Germinal center (tissue), 1 donor: ENCODE data around the gene DNER.
"Not testable (repeated sequence)": the region's sequence is repeated elsewhere in the genome, so short reads cannot be mapped to it uniquely, and the experiment has no call there.

Source experiments
- DNase-seq: peaks from one replicate; pipeline ENCODE4 v3.0.0; 2012; ENCODE audit warnings: mixed read lengths, low spot score

Gene DNER

DNA sequence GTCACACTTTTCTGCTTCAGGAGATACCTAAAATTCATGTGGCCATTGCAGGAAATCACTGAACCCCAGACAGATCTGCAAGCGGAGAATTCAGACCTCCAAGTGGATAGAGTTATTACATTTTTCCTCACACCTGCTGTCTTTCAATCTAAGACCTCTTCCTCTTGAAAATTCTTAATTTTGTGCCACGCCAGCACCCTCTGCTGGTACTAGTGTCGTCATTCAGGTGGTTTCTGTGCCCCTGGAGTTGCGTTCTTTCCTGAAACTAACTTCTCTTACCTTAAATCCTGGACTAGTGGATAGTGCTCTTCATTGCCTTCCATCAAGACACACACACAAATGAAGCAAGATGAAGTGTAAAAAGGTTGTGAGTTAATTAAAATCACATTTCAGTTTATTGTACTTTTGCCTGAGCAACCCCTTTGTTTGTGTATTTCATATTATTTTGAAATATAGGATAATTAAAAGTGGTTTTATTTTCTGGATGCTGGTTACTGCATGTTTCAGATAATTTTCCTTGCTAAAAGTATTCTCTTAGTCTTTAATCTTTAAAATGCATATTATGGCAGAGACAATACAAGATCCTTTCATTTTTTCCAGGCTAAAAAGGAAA lies 1.6 kb upstream of the DNER start:
- DNase-seq, result peak; percentile 41

DNA sequence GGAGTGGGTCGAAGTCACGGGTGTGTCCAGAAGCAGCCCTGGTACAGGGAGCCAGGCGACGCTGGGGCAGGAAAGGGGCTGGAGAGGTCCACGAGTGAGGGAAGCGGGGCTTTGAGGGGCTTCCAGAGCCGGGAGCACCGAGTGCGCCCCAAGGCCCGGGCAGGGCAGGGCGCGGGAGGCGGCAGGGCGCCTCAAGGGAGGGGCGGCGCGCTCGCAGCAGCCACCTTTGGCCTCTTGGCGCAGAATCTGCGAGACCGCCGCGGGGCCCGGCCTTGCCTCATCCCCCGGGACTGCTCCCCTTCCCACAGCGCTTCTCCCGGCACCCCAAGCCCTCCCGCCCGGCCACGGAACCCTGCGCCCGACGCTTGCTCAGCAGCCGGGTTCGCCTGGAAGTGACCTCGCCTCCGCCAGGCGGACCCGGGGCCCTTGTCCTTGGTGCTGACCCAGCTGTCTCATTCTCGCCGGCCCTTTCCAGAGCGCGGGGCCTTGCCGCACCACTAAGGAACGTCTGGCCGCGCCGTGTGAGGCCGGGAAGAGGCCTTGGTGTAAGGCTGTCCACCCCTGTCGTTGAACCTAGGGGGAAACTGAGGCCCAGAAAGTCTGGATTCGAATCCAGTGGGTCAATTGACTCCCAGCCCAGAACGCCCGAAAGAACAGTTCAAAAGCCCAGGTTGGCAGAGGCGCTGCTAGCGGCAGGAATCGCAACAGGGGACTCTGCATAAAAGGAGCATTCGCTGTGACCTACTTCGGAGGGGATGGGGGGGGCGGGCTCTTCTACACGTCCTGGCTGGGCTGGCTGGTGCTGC lies 584 bp upstream of the DNER start:
- peak; percentile 37 for DNase-seq

- DNase-seq, result peak; percentile 51
Observed at GRCh38 chr2:229713371-229714079, 830 bp downstream of the DNER start.

GRCh38 chr2:229712136-229712535 lies 2.2 kb downstream of the DNER start:
- no peak for DNase-seq

DNA sequence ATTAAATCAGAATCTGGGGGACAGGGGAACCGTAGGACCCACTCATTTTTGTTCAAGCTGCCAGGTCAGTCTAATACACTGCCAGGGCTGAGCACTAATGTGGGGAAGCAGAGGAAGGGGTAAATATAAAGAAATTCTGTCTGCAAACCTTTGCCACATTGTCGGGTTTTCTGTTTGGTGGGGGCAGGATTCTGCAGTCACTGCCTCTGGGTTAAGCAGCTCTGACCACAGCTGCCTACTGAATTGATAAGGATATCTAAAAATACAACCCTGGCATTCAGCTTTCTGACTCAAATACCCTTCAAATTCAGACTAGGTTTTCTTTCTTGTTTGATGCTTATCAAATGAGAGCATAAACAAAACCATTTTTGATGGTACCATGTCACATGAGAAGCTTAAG lies 6.0 kb downstream of the DNER start:
- no peak for DNase-seq

DNA sequence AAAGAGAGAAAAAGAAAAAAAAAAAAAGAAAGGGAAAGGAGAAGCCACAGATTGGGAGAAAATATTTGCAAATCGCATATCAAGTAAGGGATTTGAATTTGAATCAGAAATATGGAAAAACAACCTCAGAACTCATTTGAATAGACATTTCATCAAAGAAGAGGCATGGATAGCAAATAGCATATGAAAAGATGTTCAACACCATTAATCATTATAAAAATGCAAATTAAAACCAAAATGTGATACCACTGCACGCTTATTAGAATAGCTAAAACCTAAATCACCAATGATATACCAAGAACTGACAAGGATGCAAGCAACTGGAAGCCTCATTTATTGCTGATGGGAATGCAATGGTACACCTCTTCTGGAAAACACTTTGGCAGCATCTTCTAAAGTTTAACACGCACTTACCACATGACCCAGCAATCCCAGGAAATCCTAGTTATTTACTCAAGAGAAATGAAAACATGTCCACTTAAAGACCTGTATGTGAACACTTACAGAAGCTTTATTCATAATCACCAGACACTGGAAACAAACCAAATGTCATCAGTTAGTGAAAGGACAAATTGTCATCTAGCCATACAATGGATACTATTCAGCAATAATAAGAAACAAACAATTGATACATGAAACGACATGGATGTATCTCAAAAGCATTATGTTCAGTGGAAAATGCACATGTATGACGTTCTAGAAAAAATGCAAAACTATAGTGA lies 10.3 kb downstream of the DNER start:
- DNase-seq, result no peak

DNA sequence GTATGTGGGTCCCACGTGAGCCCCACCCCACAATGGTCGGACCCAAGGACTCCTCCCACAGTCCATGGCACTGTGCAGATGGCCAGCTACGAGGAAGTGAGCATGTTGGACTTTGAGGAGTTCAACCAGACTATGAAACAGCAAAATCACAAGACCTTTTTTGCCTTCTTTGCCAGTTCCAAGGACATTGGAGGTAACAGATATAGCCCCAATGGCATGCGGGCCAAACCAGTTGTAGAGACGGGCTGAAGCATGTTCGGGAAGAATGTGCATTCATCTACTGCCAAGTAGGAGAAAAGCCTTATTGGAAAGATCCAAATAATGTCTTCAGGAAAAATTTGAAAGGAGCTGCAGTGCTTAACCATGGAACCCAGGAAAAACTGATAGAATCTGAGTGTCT lies 12.6 kb downstream of the DNER start:
- DNase-seq, result no peak

- DNase-seq, result no peak
Observed at GRCh38 chr2:229701062-229701461, 13.3 kb downstream of the DNER start.

- DNase-seq, result no peak
Observed at GRCh38 chr2:229695961-229696360, 18.4 kb downstream of the DNER start.

DNA sequence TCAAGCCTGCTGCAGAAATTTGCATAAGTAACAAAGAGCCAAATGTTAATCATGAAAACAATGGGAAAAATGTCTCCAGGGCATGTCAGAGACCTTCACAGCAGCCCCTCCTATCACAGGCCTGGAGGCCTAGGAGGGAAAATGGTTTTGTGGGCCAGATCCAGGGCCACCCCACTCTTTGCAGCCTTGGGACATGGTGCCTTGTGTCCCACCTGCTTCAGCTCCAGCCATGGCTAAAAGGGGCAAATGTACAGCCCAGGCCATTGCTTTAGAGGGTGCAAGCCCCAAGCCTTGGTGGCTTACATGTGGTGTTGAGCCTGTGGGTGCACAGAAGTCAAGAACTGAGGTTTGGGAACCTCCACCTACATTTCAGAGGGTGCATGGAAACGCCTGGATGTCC lies 20.5 kb downstream of the DNER start:
- not testable (repeated sequence) for DNase-seq

- no peak for DNase-seq
Observed at GRCh38 chr2:229691631-229692030, 22.7 kb downstream of the DNER start.

- no peak for DNase-seq
Observed at GRCh38 chr2:229689307-229689839, 25.0 kb downstream of the DNER start.

DNA sequence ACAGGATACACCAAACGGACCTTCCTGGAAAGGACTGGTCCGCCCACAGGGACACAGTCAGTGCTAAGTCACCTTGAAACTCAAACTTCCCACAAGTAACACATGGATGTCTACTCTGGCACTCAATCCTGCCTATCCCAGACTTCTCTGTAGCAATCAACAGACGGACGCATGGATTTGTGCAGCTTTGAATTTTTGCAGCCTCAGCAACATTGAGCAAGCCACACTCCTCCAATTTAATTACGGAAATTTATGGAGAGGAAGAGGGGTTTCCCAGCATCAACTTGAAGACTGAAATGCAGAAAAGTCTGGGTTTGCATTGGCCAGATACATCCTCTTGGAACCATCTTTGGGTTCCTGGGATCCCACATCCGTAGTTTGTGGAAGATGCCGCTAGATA lies 26.2 kb downstream of the DNER start:
- DNase-seq, result no peak

- DNase-seq, result no peak
Observed at GRCh38 chr2:229686122-229686919, 28.0 kb downstream of the DNER start.

DNA sequence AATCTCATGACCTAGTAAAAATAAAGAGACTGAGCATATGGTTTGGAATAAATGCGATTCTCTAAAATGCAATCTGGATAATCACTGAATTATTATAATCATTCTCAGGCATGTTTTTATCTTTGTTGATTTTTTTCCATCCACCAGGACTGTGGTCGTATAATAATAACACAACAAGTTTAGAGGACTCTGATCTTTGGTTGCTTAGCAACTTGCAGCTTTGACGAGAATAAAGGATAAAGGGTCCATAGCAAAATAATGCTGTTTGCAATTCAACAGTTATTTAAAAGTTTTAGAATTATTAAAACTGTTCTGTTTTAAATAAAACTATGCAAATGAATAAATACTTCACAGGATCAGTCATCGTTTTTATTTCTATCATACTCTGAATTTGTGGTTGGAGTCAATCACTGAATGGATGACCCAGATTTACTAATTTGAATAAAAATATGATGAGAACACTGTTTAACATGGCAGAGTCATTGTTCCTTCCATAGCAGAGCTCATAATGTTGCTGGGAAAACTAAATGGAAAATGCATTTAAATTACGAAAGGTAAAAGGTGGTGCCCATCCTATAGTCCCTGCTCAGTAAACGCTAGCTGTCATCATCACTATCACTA lies 29.3 kb downstream of the DNER start:
- DNase-seq, result no peak

- DNase-seq, result no peak
Observed at GRCh38 chr2:229679393-229680125, 34.8 kb downstream of the DNER start.

- DNase-seq, result no peak
Observed at GRCh38 chr2:229675569-229675968, 38.8 kb downstream of the DNER start.

- DNase-seq, result no peak
Observed at GRCh38 chr2:229674830-229675530, 39.4 kb downstream of the DNER start.

GRCh38 chr2:229673676-229674075 lies 40.7 kb downstream of the DNER start:
- DNase-seq, result no peak

DNA sequence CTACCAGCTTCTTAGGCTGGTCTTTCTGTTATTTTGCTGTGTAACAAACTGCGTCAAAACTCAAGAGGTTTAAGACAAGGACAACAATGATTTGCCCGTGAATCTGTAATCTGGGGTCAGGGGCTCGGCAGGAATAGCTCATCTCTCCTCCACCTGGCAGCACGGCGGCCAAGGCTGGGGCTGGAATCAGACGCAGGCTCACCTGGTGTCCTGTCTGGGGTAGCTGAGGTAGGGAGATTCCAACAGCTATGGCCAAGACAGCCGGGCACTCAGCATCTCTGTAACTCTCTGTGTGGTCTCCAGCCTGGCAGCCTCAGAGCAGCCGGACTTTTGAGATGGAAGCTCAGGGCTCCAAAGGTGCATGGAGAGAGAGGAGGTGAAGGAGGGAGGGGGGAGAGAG lies 42.3 kb downstream of the DNER start:
- no peak for DNase-seq
